Left hindlimb (tissue), 1 donor: ENCODE measurements around the gene LSM11.

ENCODE experiments used
- DNase-seq: peaks from one replicate; pipeline ENCODE4 v3.0.0-alpha.2; 2018

LSM11 gene

GRCh38 chr5:157778121-157778805, 34.8 kb downstream of the LSM11 start:
- DNase-seq, result no peak

- DNase-seq, result no peak
Measured at GRCh38 chr5:157779221-157779620, 35.7 kb downstream of the LSM11 start.

DNA sequence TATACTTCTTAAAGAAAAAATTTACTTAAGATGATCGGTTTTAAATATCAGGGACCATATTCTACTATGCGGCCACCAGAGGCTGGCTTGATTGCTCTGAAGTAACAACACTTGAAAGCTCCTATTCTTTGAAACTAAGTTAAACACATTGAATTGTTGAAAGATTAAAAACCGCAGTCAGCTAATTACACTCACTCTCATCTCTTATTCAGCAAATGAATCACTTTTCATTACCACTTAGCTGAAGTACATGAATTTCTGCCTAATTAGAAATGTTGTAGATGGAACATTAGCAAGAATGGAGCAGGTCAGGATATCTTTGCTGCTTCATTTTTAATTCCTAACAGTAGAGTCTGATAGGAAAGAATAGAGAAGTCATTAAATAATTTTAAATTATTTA, 42.3 kb downstream of the LSM11 start:
- DNase-seq, result no peak

DNA sequence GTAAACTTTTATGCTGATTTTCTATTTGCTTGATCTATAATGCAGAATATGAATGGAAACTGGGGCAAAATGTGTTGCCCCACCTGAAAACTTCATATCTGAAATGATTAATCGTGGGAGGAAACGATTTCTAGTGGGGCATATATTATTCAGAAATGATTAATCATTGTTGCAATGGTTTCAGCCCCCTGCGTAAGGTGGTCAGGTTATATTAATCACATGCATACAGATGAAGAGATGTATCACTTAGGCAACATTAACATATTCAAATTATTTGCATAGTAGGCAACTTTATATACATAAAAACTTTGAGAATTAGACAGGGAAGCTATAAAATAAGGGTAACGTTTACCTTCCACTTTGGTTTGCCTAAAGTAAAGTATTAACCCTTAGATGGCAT, 49.8 kb downstream of the LSM11 start:
- no peak for DNase-seq

- no peak for DNase-seq
Measured at GRCh38 chr5:157799578-157799977, 56.1 kb downstream of the LSM11 start.

DNA sequence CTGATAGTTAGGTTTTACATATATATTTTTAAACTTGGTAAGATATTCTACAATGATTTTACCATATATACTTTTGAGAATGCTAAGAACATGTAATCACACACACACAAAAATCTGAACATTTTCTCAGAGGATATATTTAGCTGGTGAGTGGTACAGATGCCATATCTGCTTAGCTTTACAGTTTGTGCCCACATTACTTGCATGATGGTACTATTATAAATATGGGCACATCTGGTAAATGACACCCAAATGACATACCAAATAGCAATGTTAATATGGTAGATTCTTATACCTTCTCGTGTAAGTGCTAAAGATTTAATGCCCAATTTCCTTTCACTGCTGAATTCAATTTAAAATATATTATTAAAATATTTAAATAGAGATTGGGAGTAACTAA, 56.6 kb downstream of the LSM11 start:
- no peak for DNase-seq

- DNase-seq, result no peak
Measured at GRCh38 chr5:157802736-157803135, 59.2 kb downstream of the LSM11 start.

DNA sequence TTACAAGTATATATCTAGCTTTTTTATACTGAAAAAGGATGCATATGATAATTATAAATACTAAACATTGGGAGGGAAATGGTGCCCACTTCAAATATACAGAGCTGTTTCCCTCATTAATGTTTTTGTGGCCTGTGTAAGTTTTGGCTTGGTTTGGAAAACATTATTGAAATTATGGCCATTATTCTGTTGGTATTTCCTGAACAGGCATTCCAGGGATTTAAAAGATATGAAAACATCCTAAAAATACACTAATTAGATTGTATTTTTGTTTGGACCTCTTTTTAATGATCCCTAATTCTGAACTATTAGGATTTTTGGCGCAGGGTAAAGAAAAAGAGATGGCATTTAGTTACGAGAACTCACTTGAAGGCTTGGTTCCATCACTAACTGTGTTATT, 64.5 kb downstream of the LSM11 start:
- DNase-seq, result no peak
